T1000 (cell line): ENCODE results near the gene CFAP70.

Experiments
- DNase-seq: peaks from one replicate; lab custom pipeline; 2025; ENCODE audit warnings: mixed read lengths; lab: John Stamatoyannopoulos, UW

CFAP70 gene

GRCh38 chr10:73215749-73216148, 142.9 kb downstream of the CFAP70 start:
- DNase-seq = no peak

- DNase-seq = no peak
Measured at GRCh38 chr10:73211106-73211811, 147.4 kb downstream of the CFAP70 start.

GRCh38 chr10:73210395-73211105, 148.1 kb downstream of the CFAP70 start:
- no peak for DNase-seq

- no peak for DNase-seq
Measured at GRCh38 chr10:73209705-73210104, 149.0 kb downstream of the CFAP70 start.

GRCh38 chr10:73207883-73208282, 150.8 kb downstream of the CFAP70 start:
- no peak for DNase-seq

GRCh38 chr10:73206385-73206784, 152.3 kb downstream of the CFAP70 start:
- DNase-seq = no peak

- no peak for DNase-seq
Measured at GRCh38 chr10:73205890-73206289, 152.8 kb downstream of the CFAP70 start.

- no peak for DNase-seq
Measured at GRCh38 chr10:73205081-73205480, 153.6 kb downstream of the CFAP70 start.
